GM23338 (cell line): ENCODE data around the gene CETP. TPM values are rescaled to one million over a fixed set of nuclear protein-coding genes. Genes with fewer than 3 reads are reported as not detected.

Experiments used
- ATAC-seq: fragments of 200-7000 bp; cut with Tn5 transposase; 3 replicates; pipeline ENCODE4 v1.9.1; 2020
- DNase-seq: peaks from one replicate; pipeline ENCODE4 v3.0.0-alpha.2; 2015; ENCODE audit warnings: low spot score
- H2AFZ ChIP-seq: fragments of 200-600 bp; sonication (generic); 2 replicates; pipeline ENCODE4 v1.8.0; 2016; ENCODE audit warnings: antibody characterized with exemption, mild to moderate bottlenecking, moderate library complexity
- H3F3A ChIP-seq: fragments of 200-600 bp; sonication (generic); replicated peaks from 2 replicates; pipeline ENCODE4 v1.8.0; 2017; ENCODE audit warnings: antibody characterized with exemption, mixed run types, low read depth
- H3K27ac ChIP-seq: fragments of 200-600 bp; sonication (generic); 2 replicates; pipeline ENCODE4 v1.6.1; 2016; ENCODE audit warnings: low read depth
- H3K27me3 ChIP-seq: fragments of 200-600 bp; sonication (generic); 2 replicates; pipeline ENCODE4 v1.8.0; 2016; ENCODE audit warnings: mild to moderate bottlenecking, mixed run types, moderate library complexity; ENCODE audit not compliant: insufficient read depth
- H3K36me3 ChIP-seq: fragments of 200-600 bp; sonication (generic); 2 replicates; pipeline ENCODE4 v1.8.0; 2016; ENCODE audit warnings: mild to moderate bottlenecking; ENCODE audit not compliant: insufficient read depth
- H3K4me1 ChIP-seq: fragments of 200-600 bp; sonication (generic); 2 replicates; pipeline ENCODE4 v1.8.0; 2016; ENCODE audit warnings: mild to moderate bottlenecking, moderate library complexity; ENCODE audit not compliant: insufficient read depth
- H3K4me2 ChIP-seq: fragments of 200-600 bp; sonication (generic); 2 replicates; pipeline ENCODE4 v1.7.1; 2017; ENCODE audit warnings: mixed run types
- H3K4me3 ChIP-seq: fragments of 200-600 bp; sonication (generic); 2 replicates; pipeline ENCODE4 v1.6.1; 2016; ENCODE audit warnings: mixed run types
- H3K79me2 ChIP-seq: fragments of 200-600 bp; sonication (generic); replicated peaks from 2 replicates; pipeline ENCODE4 v1.8.0; 2017; ENCODE audit warnings: mild to moderate bottlenecking; ENCODE audit not compliant: insufficient read depth
- H3K9me2 ChIP-seq: fragments of 200-600 bp; sonication (generic); 2 replicates; pipeline ENCODE4 v1.8.0; 2017; ENCODE audit not compliant: insufficient read depth
- H4K20me1 ChIP-seq: fragments of 200-600 bp; sonication (generic); replicated peaks from 2 replicates; pipeline ENCODE4 v1.8.0; 2017; ENCODE audit warnings: mild to moderate bottlenecking; ENCODE audit not compliant: insufficient read depth
- H3K27ac Mint-ChIP-seq: 2 replicates; pipeline ENCODE4 v1.8.0; 2020; ENCODE audit warnings: inconsistent platforms, mild to moderate bottlenecking, moderate library complexity, mixed read lengths
- H3K27me3 Mint-ChIP-seq: 3 replicates; pipeline ENCODE4 v1.8.0; 2022; ENCODE audit warnings: low read depth, mild to moderate bottlenecking, moderate library complexity, mixed read lengths, inconsistent platforms; ENCODE audit not compliant: insufficient read depth, poor library complexity
- H3K36me3 Mint-ChIP-seq: 3 replicates; pipeline ENCODE4 v1.8.0; 2021; ENCODE audit warnings: low read depth, mild to moderate bottlenecking, inconsistent platforms, moderate library complexity, mixed read lengths
- H3K4me1 Mint-ChIP-seq: 3 replicates; pipeline ENCODE4 v1.8.0; 2020; ENCODE audit warnings: mild to moderate bottlenecking, inconsistent platforms, mixed read lengths
- H3K4me3 Mint-ChIP-seq: 3 replicates; pipeline ENCODE4 v1.8.0; 2021; ENCODE audit warnings: moderate library complexity, mild to moderate bottlenecking, inconsistent platforms, mixed read lengths
- H3K9me3 Mint-ChIP-seq: 3 replicates; pipeline ENCODE4 v1.8.0; 2020; ENCODE audit warnings: moderate library complexity, mild to moderate bottlenecking, inconsistent platforms, mixed read lengths
- CREB1 ChIP-seq: fragments of 250-450 bp; sonication (Bioruptor Pico); IDR thresholded peaks from 2 replicates; pipeline ENCODE4 v1.5.0; 2020; ENCODE audit warnings: low read depth, mild to moderate bottlenecking, moderate library complexity
- EZH2 ChIP-seq: fragments of 200-600 bp; sonication (generic); IDR thresholded peaks from one replicate; pipeline ENCODE4 v1.8.0; 2017; ENCODE audit warnings: antibody characterized with exemption, mild to moderate bottlenecking, low read depth; ENCODE audit not compliant: unreplicated experiment
- EZH2phosphoT487 ChIP-seq: fragments of 200-600 bp; sonication (generic); IDR thresholded peaks from one replicate; pipeline ENCODE4 v1.8.1; 2018; ENCODE audit warnings: antibody characterized with exemption; ENCODE audit not compliant: unreplicated experiment
- JUNB ChIP-seq: IDR thresholded peaks from one replicate; pipeline ENCODE4 v1.6.1; 2016; ENCODE audit warnings: antibody characterized with exemption; ENCODE audit not compliant: unreplicated experiment
- NANOG ChIP-seq: IDR thresholded peaks from 2 replicates; pipeline ENCODE4 v1.6.1; 2016; ENCODE audit warnings: antibody characterized with exemption, borderline replicate concordance
- POLR2AphosphoS5 ChIP-seq: IDR thresholded peaks from 2 replicates; pipeline ENCODE4 v1.6.1; 2016; ENCODE audit warnings: antibody characterized with exemption, low read depth
- STAT1 ChIP-seq: IDR thresholded peaks from one replicate; pipeline ENCODE4 v1.6.1; 2016; ENCODE audit warnings: antibody characterized with exemption; ENCODE audit not compliant: unreplicated experiment
- ZNF114 ChIP-seq: fragments of 250-450 bp; sonication (Bioruptor Pico); IDR thresholded peaks from 2 replicates; pipeline ENCODE4 v1.5.0; 2020; ENCODE audit warnings: mild to moderate bottlenecking, moderate library complexity
- ZNF331 ChIP-seq: fragments of 250-450 bp; sonication (Bioruptor Pico); IDR thresholded peaks from 2 replicates; pipeline ENCODE4 v1.5.0; 2020; ENCODE audit warnings: low read depth, mild to moderate bottlenecking, moderate library complexity
- polyA plus RNA-seq: library from polyadenylated mRNA; unstranded; fragments of >200 nt; fragmentation: Nextera tagmentation; extraction: Ambion mirVana; gene quantifications from 2 replicates; pipeline ENCODE4 v1.2.1, GENCODE V29; 2016
- total RNA-seq: library from RNA; depleted of rRNA; stranded (reverse); fragments of >200 nt; shearing (Covaris generic); gene quantifications from 2 replicates; pipeline ENCODE4 v1.2.3, GENCODE V29; 2014
- TF ChIP-seq, protein P1 (sequence below): IDR thresholded peaks from one replicate; pipeline ENCODE4 v1.6.1; 2018; ENCODE audit warnings: antibody characterized with exemption; ENCODE audit not compliant: unreplicated experiment
- TF ChIP-seq, protein P2 (sequence below): IDR thresholded peaks from 2 replicates; pipeline ENCODE4 v1.6.1; 2016; ENCODE audit warnings: antibody characterized with exemption
- TF ChIP-seq, protein P3 (sequence below): fragments of 250-450 bp; sonication (Bioruptor Pico); IDR thresholded peaks from 2 replicates; pipeline ENCODE4 v1.5.0; 2020; ENCODE audit warnings: mild to moderate bottlenecking, moderate library complexity
- TF ChIP-seq, protein P4 (sequence below), 2 experiments: fragments of 200-600 bp in 1 of 2; sonication (generic) in 1 of 2; conservative IDR thresholded peaks; 2 replicates each; pipeline versions ENCODE4 v1.5.1 to v1.6.1; 2016 to 2017; ENCODE audit warnings: antibody characterized with exemption in 2 of 2, low read depth in 2 of 2, mild to moderate bottlenecking in 2 of 2, moderate library complexity in 1 of 2

Gene CETP
- total and polyA plus RNA-seq, 2 experiments from 2014 or later, result not detected

DNA sequence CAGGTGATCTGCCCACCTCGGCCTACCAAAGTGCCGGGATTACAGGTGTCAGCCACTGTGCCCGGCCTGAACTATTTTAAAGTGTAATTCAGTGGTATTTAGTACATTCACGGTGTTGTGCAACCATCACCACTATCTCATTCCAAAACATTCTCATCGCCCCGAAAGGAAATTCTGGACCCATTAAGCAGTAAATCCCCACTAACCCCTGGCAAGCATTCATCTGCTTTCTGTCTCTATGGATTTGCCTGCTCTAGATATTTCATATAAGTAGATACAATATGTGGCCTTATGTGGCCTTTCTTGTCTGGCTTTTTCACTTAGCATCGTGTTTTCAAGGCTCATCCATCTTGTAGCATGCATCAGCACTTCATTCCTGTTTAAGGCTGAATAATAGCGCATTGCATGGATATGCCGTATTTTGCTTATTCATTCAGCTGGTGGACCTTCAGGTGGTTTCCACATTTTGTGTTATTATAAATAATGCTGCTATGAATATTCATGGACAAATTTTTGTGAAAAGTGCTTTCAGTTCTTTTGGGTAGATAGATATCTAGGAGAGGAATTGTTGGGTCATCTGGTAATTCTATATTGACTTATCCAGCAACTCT lies 38.2 kb upstream of the CETP start:
- no peak for ATAC-seq
- TF ChIP-seq EZH2, result no peak
- no peak for TF ChIP-seq POLR2AphosphoS5
- TF ChIP-seq, protein P1, sequence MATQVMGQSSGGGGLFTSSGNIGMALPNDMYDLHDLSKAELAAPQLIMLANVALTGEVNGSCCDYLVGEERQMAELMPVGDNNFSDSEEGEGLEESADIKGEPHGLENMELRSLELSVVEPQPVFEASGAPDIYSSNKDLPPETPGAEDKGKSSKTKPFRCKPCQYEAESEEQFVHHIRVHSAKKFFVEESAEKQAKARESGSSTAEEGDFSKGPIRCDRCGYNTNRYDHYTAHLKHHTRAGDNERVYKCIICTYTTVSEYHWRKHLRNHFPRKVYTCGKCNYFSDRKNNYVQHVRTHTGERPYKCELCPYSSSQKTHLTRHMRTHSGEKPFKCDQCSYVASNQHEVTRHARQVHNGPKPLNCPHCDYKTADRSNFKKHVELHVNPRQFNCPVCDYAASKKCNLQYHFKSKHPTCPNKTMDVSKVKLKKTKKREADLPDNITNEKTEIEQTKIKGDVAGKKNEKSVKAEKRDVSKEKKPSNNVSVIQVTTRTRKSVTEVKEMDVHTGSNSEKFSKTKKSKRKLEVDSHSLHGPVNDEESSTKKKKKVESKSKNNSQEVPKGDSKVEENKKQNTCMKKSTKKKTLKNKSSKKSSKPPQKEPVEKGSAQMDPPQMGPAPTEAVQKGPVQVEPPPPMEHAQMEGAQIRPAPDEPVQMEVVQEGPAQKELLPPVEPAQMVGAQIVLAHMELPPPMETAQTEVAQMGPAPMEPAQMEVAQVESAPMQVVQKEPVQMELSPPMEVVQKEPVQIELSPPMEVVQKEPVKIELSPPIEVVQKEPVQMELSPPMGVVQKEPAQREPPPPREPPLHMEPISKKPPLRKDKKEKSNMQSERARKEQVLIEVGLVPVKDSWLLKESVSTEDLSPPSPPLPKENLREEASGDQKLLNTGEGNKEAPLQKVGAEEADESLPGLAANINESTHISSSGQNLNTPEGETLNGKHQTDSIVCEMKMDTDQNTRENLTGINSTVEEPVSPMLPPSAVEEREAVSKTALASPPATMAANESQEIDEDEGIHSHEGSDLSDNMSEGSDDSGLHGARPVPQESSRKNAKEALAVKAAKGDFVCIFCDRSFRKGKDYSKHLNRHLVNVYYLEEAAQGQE, result no peak
- no peak for TF ChIP-seq ZNF114
- no peak for TF ChIP-seq CREB1
- no peak for TF ChIP-seq STAT1
- TF ChIP-seq ZNF331, result no peak
- TF ChIP-seq JUNB, result no peak
- TF ChIP-seq, protein P2, sequence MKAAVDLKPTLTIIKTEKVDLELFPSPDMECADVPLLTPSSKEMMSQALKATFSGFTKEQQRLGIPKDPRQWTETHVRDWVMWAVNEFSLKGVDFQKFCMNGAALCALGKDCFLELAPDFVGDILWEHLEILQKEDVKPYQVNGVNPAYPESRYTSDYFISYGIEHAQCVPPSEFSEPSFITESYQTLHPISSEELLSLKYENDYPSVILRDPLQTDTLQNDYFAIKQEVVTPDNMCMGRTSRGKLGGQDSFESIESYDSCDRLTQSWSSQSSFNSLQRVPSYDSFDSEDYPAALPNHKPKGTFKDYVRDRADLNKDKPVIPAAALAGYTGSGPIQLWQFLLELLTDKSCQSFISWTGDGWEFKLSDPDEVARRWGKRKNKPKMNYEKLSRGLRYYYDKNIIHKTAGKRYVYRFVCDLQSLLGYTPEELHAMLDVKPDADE, result no peak
- no peak for TF ChIP-seq NANOG
- TF ChIP-seq, protein P3, sequence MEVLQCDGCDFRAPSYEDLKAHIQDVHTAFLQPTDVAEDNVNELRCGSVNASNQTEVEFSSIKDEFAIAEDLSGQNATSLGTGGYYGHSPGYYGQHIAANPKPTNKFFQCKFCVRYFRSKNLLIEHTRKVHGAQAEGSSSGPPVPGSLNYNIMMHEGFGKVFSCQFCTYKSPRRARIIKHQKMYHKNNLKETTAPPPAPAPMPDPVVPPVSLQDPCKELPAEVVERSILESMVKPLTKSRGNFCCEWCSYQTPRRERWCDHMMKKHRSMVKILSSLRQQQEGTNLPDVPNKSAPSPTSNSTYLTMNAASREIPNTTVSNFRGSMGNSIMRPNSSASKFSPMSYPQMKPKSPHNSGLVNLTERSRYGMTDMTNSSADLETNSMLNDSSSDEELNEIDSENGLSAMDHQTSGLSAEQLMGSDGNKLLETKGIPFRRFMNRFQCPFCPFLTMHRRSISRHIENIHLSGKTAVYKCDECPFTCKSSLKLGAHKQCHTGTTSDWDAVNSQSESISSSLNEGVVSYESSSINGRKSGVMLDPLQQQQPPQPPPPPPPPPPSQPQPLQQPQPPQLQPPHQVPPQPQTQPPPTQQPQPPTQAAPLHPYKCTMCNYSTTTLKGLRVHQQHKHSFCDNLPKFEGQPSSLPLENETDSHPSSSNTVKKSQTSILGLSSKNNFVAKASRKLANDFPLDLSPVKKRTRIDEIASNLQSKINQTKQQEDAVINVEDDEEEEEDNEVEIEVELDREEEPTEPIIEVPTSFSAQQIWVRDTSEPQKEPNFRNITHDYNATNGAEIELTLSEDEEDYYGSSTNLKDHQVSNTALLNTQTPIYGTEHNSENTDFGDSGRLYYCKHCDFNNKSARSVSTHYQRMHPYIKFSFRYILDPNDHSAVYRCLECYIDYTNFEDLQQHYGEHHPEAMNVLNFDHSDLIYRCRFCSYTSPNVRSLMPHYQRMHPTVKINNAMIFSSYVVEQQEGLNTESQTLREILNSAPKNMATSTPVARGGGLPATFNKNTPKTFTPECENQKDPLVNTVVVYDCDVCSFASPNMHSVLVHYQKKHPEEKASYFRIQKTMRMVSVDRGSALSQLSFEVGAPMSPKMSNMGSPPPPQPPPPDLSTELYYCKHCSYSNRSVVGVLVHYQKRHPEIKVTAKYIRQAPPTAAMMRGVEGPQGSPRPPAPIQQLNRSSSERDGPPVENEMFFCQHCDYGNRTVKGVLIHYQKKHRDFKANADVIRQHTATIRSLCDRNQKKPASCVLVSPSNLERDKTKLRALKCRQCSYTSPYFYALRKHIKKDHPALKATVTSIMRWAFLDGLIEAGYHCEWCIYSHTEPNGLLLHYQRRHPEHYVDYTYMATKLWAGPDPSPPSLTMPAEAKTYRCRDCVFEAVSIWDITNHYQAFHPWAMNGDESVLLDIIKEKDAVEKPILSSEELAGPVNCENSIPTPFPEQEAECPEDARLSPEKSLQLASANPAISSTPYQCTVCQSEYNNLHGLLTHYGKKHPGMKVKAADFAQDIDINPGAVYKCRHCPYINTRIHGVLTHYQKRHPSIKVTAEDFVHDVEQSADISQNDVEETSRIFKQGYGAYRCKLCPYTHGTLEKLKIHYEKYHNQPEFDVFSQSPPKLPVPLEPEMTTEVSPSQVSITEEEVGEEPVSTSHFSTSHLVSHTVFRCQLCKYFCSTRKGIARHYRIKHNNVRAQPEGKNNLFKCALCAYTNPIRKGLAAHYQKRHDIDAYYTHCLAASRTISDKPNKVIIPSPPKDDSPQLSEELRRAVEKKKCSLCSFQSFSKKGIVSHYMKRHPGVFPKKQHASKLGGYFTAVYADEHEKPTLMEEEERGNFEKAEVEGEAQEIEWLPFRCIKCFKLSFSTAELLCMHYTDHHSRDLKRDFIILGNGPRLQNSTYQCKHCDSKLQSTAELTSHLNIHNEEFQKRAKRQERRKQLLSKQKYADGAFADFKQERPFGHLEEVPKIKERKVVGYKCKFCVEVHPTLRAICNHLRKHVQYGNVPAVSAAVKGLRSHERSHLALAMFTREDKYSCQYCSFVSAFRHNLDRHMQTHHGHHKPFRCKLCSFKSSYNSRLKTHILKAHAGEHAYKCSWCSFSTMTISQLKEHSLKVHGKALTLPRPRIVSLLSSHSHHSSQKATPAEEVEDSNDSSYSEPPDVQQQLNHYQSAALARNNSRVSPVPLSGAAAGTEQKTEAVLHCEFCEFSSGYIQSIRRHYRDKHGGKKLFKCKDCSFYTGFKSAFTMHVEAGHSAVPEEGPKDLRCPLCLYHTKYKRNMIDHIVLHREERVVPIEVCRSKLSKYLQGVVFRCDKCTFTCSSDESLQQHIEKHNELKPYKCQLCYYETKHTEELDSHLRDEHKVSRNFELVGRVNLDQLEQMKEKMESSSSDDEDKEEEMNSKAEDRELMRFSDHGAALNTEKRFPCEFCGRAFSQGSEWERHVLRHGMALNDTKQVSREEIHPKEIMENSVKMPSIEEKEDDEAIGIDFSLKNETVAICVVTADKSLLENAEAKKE (CRISPR knock-in tag), result no peak
- no peak for TF ChIP-seq EZH2phosphoT487
- TF ChIP-seq, protein P4, sequence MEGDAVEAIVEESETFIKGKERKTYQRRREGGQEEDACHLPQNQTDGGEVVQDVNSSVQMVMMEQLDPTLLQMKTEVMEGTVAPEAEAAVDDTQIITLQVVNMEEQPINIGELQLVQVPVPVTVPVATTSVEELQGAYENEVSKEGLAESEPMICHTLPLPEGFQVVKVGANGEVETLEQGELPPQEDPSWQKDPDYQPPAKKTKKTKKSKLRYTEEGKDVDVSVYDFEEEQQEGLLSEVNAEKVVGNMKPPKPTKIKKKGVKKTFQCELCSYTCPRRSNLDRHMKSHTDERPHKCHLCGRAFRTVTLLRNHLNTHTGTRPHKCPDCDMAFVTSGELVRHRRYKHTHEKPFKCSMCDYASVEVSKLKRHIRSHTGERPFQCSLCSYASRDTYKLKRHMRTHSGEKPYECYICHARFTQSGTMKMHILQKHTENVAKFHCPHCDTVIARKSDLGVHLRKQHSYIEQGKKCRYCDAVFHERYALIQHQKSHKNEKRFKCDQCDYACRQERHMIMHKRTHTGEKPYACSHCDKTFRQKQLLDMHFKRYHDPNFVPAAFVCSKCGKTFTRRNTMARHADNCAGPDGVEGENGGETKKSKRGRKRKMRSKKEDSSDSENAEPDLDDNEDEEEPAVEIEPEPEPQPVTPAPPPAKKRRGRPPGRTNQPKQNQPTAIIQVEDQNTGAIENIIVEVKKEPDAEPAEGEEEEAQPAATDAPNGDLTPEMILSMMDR (conservative IDR thresholded peaks at IDR 0.05; ENCODE audit: low read depth in 2 of 2), result no peak
- no peaks in the 10 kb centered on the region; the same call in 2 of the 3 replicates for H3K4me1 Mint-ChIP-seq
- H3K36me3 Mint-ChIP-seq, result no peaks in the 10 kb centered on the region
- Histone ChIP-seq H2AFZ (no peak overlapping the region), H4K20me1 (no peaks in the 10 kb centered on the region), H3K9me2 (no peaks in the 10 kb centered on the region), H3K4me2 (no peak overlapping the region), H3K27ac (no peak overlapping the region), H3K36me3 (no peaks in the 10 kb centered on the region), H3F3A (no peaks in the 10 kb centered on the region), H3K79me2 (no peaks in the 10 kb centered on the region), H3K27me3 (no peaks in the 10 kb centered on the region), H3K4me3 (no peak overlapping the region), H3K4me1 (no peaks in the 10 kb centered on the region)
- H3K27ac Mint-ChIP-seq, result no peak overlapping the region
- H3K27me3 Mint-ChIP-seq, result peaks cover 13% of the 10 kb centered on the region
- H3K9me3 Mint-ChIP-seq, result no peaks in the 10 kb centered on the region
- H3K4me3 Mint-ChIP-seq, result no peak overlapping the region
- no peak for DNase-seq
